ENCODE measurements around the gene FHL5.

DNA sequence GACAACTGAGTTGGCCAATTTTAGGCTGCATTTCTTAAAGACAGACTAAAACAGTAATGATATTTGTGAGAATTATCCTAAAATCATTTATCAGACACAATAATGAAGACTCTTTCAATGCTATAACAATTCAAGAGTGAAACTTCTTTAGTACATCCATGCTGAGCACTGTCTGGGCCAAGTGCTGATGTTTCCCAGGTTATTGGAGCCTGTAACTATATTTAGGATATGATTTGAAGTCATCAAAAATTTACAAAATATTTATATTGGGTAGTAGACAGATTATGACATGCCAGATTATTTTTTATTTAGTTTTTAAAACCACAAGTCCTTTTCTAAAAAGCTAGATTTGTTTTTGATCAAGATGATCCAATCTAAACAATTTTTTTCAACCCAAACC lies 45.1 kb downstream of the FHL5 start:
- TF ChIP-seq, protein P1, sequence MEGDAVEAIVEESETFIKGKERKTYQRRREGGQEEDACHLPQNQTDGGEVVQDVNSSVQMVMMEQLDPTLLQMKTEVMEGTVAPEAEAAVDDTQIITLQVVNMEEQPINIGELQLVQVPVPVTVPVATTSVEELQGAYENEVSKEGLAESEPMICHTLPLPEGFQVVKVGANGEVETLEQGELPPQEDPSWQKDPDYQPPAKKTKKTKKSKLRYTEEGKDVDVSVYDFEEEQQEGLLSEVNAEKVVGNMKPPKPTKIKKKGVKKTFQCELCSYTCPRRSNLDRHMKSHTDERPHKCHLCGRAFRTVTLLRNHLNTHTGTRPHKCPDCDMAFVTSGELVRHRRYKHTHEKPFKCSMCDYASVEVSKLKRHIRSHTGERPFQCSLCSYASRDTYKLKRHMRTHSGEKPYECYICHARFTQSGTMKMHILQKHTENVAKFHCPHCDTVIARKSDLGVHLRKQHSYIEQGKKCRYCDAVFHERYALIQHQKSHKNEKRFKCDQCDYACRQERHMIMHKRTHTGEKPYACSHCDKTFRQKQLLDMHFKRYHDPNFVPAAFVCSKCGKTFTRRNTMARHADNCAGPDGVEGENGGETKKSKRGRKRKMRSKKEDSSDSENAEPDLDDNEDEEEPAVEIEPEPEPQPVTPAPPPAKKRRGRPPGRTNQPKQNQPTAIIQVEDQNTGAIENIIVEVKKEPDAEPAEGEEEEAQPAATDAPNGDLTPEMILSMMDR (IDR thresholded peaks at IDR 0.05; ENCODE audit: low read depth, low read length, poor library complexity, severe bottlenecking): no peak
- no peak for TF ChIP-seq EZH2phosphoT487 (IDR thresholded peaks at IDR 0.05; ENCODE audit: borderline replicate concordance, low read length)

All from DOHH2 (cell line).